Keratinocyte (primary cell): Measurements from ENCODE around the gene PJA2. TPM values are rescaled to one million over a fixed set of nuclear protein-coding genes. Genes with fewer than 3 reads are reported as not detected.

Experiments used
- DNase-seq: peaks from one replicate; pipeline ENCODE4 v3.0.0-alpha.2; 2011; ENCODE audit warnings: low read depth, missing footprints, low spot score
- FAIRE-seq: peaks from 2 replicates; lab custom pipeline; 2011; peaks lifted over from hg19 to GRCh38; lab: Jason Lieb, UNC
- H2AFZ ChIP-seq: 2 replicates; pipeline ENCODE4 v1.6.0; 2012; ENCODE audit warnings: low read length, control low read depth, inconsistent platforms; ENCODE audit not compliant: control insufficient read depth
- H3K27ac ChIP-seq: 2 replicates; pipeline ENCODE4 v1.5.1; 2011; ENCODE audit warnings: low read length; ENCODE audit not compliant: control insufficient read depth, insufficient read depth
- H3K27me3 ChIP-seq: 3 replicates; pipeline ENCODE4 v1.6.0; 2011; ENCODE audit warnings: low read length; ENCODE audit not compliant: control insufficient read depth, insufficient read depth; ENCODE audit errors: extremely low read depth
- H3K36me3 ChIP-seq, 2 experiments: 2 replicates in 1 of 2; 3 replicates in 1 of 2; pipeline ENCODE4 v1.5.1; 2011; ENCODE audit warnings: low read length in 2 of 2, mild to moderate bottlenecking in 1 of 2; ENCODE audit not compliant: control insufficient read depth in 2 of 2, insufficient read depth in 2 of 2; ENCODE audit errors: extremely low read depth in 1 of 2
- H3K4me1 ChIP-seq: 3 replicates; pipeline ENCODE4 v1.5.1; 2011; ENCODE audit warnings: low read length; ENCODE audit not compliant: control insufficient read depth, insufficient read depth; ENCODE audit errors: extremely low read depth
- H3K4me2 ChIP-seq: 3 replicates; pipeline ENCODE4 v1.6.0; 2011; ENCODE audit warnings: low read depth, low read length; ENCODE audit not compliant: control insufficient read depth, insufficient read depth; ENCODE audit errors: extremely low read depth
- H3K4me3 ChIP-seq, 3 experiments: fragments of 200-600 bp in 1 of 3; sonication (generic) in 1 of 3; 2 replicates in 2 of 3; 3 replicates in 1 of 3; pipeline ENCODE4 v1.5.1; 2011 to 2016; ENCODE audit warnings: low read length in 3 of 3, mild to moderate bottlenecking in 3 of 3, control low read depth in 2 of 3, inconsistent platforms in 1 of 3, low read depth in 1 of 3, mixed read lengths in 1 of 3, mixed run types in 1 of 3, moderate library complexity in 1 of 3; ENCODE audit not compliant: control insufficient read depth in 2 of 3, insufficient read depth in 2 of 3; ENCODE audit errors: extremely low read depth in 1 of 3
- H3K79me2 ChIP-seq: 2 replicates; pipeline ENCODE4 v1.6.0; 2012; ENCODE audit warnings: low read length; ENCODE audit not compliant: control insufficient read depth, insufficient read depth
- H3K9ac ChIP-seq: 3 replicates; pipeline ENCODE4 v1.6.0; 2011; ENCODE audit warnings: low read length; ENCODE audit not compliant: control insufficient read depth, insufficient read depth; ENCODE audit errors: extremely low read depth
- H3K9me1 ChIP-seq: 3 replicates; pipeline ENCODE4 v1.6.0; 2011; ENCODE audit warnings: low read length; ENCODE audit not compliant: control insufficient read depth, insufficient read depth; ENCODE audit errors: extremely low read depth
- H3K9me3 ChIP-seq: 2 replicates; pipeline ENCODE4 v1.5.1; 2012; ENCODE audit warnings: low read depth, low read length; ENCODE audit not compliant: control insufficient read depth
- H4K20me1 ChIP-seq: 3 replicates; pipeline ENCODE4 v1.6.0; 2011; ENCODE audit warnings: low read length; ENCODE audit not compliant: control insufficient read depth, insufficient read depth; ENCODE audit errors: extremely low read depth
- CTCF ChIP-seq, 3 experiments: IDR thresholded peaks in 1 of 3; conservative IDR thresholded peaks in 1 of 3; optimal IDR thresholded peaks in 1 of 3; 2 replicates in 2 of 3; 3 replicates in 1 of 3; pipeline versions ENCODE3 to v1.5.1; 2011; ENCODE audit warnings: low read length in 3 of 3, mild to moderate bottlenecking in 3 of 3, moderate library complexity in 2 of 3, control low read depth in 1 of 3, inconsistent platforms in 1 of 3; ENCODE audit not compliant: insufficient read depth in 2 of 3; ENCODE audit errors: extremely low read depth in 1 of 3
- EZH2 ChIP-seq: IDR thresholded peaks from one replicate; pipeline ENCODE4 v1.6.1; 2012; ENCODE audit warnings: inconsistent platforms, mild to moderate bottlenecking, low read length, moderate library complexity
- dilution Hi-C: fragments of 300-500 bp; cut with MboI; formaldehyde crosslinking; loops from one replicate; pipeline ENCODE4 v1.7.0; 2020; ENCODE audit warnings: low sequenced_read_pairs; ENCODE audit not compliant: extremely low pct_ligation_motif_present
- polyA plus RNA-seq, 5 experiments: library from polyadenylated mRNA; depleted of rRNA in 3 of 5; stranded (reverse) in 3 of 5; stranded (forward) in 1 of 5; unstranded in 1 of 5; fragments of >200 nt; gene quantifications; 1 replicate in 1 of 5; 2 replicates in 3 of 5; 3 replicates in 1 of 5; pipeline versions ENCODE4 v1.2.1 to v1.2.3, GENCODE V29; 2011 to 2012; ENCODE audit warnings: missing spikeins in 2 of 5, low read depth in 1 of 5, low replicate concordance in 1 of 5

PJA2 gene
- polyA plus RNA-seq, 1 donor (not counting 4 experiments of a cell fraction or from before 2014, with no cell fraction given): 49.3 TPM

GRCh38 chr5:109316634-109317033 is 93.1 kb downstream of the PJA2 start:
- H3K79me2 ChIP-seq: no peaks in the 10 kb centered on the region
- no peak for FAIRE-seq

GRCh38 chr5:109315245-109315644 is 94.5 kb downstream of the PJA2 start:
- H3K4me1 ChIP-seq: peaks cover 4% of the 10 kb centered on the region
- dilution Hi-C loops: loop anchor here (25.0 kb wide), 1 partner anchor 103 kb away; no protein-coding TSS in a partner anchor
- no peak for DNase-seq
- TF ChIP-seq EZH2 (no peak), CTCF (optimal IDR thresholded peaks at IDR 0.05 in 1 of 3, IDR thresholded peaks at IDR 0.05 in 1 of 3, conservative IDR thresholded peaks at IDR 0.05 in 1 of 3; ENCODE audit: extremely low read depth in 1 of 3, insufficient read depth in 2 of 3, low read length in 3 of 3) (no peak)
- H3K9me3 ChIP-seq: no peaks in the 10 kb centered on the region
- H3K36me3 ChIP-seq: no peaks in the 10 kb centered on the region
- no peak overlapping the region for H2AFZ ChIP-seq
- H3K79me2 ChIP-seq: no peaks in the 10 kb centered on the region
- FAIRE-seq: no peak
- no peak overlapping the region for H3K9ac ChIP-seq
- H3K27ac ChIP-seq: no peak overlapping the region
- H3K4me3 ChIP-seq: no peak overlapping the region
- H3K4me2 ChIP-seq: no peak overlapping the region
- H4K20me1 ChIP-seq: no peaks in the 10 kb centered on the region
- H3K9me1 ChIP-seq: no peaks in the 10 kb centered on the region
- no peaks in the 10 kb centered on the region for H3K27me3 ChIP-seq

More at GRCh38 chr5:109316634-109317033, 93.1 kb downstream of the PJA2 start:
- no peaks in the 10 kb centered on the region for H3K27me3 ChIP-seq
- H3K4me2 ChIP-seq: no peak overlapping the region
- no peak for TF ChIP-seq EZH2
- TF ChIP-seq CTCF (optimal IDR thresholded peaks at IDR 0.05 in 1 of 3, IDR thresholded peaks at IDR 0.05 in 1 of 3, conservative IDR thresholded peaks at IDR 0.05 in 1 of 3; ENCODE audit: extremely low read depth in 1 of 3, insufficient read depth in 2 of 3, low read length in 3 of 3): no peak
- no peak overlapping the region for H3K9ac ChIP-seq
- H2AFZ ChIP-seq: no peak overlapping the region
- DNase-seq: no peak
- H3K9me1 ChIP-seq: no peaks in the 10 kb centered on the region
- H3K9me3 ChIP-seq: no peaks in the 10 kb centered on the region
- H3K27ac ChIP-seq: no peak overlapping the region
- H4K20me1 ChIP-seq: no peaks in the 10 kb centered on the region
- dilution Hi-C loops: loop anchor here (25.0 kb wide), 1 partner anchor 104 kb away; no protein-coding TSS in a partner anchor
- no peak overlapping the region for H3K4me3 ChIP-seq
- H3K36me3 ChIP-seq: no peaks in the 10 kb centered on the region
- H3K4me1 ChIP-seq: peaks cover 4% of the 10 kb centered on the region
